Measurements from ENCODE around the gene CUEDC2. TPM values are rescaled to one million over a fixed set of nuclear protein-coding genes. Genes with fewer than 3 reads are reported as not detected.

CUEDC2 gene
- total RNA-seq, 4 donors from 2014 or later: 5.2 to 35.2 (median 33.5) TPM

GRCh38 chr10:102404361-102405107, 27.8 kb downstream of the CUEDC2 start:
- H3K9me3 ChIP-seq: no peaks in the 10 kb centered on the region
- WGBS, 2 donors (ENCODE audit: low coverage in 1 of 2): 82% methylated on average over 17 of the region's 17 CpGs; no CpG with 5 or more reads in 1 of the 2 donors
- in situ Hi-C loops (cut with MboI; ENCODE audit: low pct_ligation_motif_present in 1 of 4, low pct_unique_long_range_greater_than_20kb in 1 of 4, low sequenced_read_pairs in 3 of 4): no loop called here
- no peak for TF ChIP-seq EP300 (IDR thresholded peaks at IDR 0.05; ENCODE audit: low read depth)
- H3K27me3 ChIP-seq: peaks cover 20% of the 10 kb centered on the region
- H3K4me1 ChIP-seq: peaks cover 14 to 18% (median 16%) of the 10 kb centered on the region in 4 donors
- H3K27ac ChIP-seq: peak overlapping the region; percentile 27 to 99 (median 90)
- H3K4me3 ChIP-seq: no peak overlapping the region
- H3K36me3 ChIP-seq: no peaks in the 10 kb centered on the region
- intact Hi-C loops (cut with DNase I; ENCODE audit: low total_unique reads): no loop called here
- no peak for DNase-seq

DNA sequence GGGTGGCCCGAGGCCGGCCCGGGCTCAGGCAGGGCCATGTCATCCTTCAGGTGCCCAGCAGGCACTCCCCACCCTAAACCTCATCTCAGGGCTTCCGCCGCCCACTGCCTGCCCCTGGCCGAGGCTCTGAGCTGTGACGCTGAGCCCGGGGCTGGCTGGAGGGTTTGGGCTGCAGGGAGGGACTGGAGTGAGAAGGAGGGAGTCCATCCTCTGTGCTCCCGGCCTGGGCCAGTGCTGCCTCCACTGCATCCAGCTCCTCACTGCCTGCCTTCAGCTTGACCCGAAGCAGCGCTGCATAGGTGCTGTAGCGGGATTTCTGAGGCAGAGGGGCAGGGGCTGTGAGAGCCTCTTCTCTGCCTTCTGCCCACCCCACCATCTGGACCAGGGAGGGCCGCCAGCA, 29.3 kb downstream of the CUEDC2 start:
- H3K4me3 ChIP-seq: no peak overlapping the region
- peak overlapping the region; percentile 33 to 99 (median 90) for H3K27ac ChIP-seq
- peaks cover 5 to 25% (median 21%) of the 10 kb centered on the region in 4 donors for H3K4me1 ChIP-seq
- TF ChIP-seq POLR2AphosphoS5 (IDR thresholded peaks at IDR 0.05) (no peak), EP300 (IDR thresholded peaks at IDR 0.05; ENCODE audit: low read depth) (no peak), POLR2A (IDR thresholded peaks at IDR 0.05) (no peak)
- TF ChIP-seq, protein P1, sequence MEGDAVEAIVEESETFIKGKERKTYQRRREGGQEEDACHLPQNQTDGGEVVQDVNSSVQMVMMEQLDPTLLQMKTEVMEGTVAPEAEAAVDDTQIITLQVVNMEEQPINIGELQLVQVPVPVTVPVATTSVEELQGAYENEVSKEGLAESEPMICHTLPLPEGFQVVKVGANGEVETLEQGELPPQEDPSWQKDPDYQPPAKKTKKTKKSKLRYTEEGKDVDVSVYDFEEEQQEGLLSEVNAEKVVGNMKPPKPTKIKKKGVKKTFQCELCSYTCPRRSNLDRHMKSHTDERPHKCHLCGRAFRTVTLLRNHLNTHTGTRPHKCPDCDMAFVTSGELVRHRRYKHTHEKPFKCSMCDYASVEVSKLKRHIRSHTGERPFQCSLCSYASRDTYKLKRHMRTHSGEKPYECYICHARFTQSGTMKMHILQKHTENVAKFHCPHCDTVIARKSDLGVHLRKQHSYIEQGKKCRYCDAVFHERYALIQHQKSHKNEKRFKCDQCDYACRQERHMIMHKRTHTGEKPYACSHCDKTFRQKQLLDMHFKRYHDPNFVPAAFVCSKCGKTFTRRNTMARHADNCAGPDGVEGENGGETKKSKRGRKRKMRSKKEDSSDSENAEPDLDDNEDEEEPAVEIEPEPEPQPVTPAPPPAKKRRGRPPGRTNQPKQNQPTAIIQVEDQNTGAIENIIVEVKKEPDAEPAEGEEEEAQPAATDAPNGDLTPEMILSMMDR (IDR thresholded peaks at IDR 0.05): no peak
- H3K27me3 ChIP-seq: peaks cover 7% of the 10 kb centered on the region
- whole genome bisulfite sequencing, 2 donors (ENCODE audit: low coverage in 1 of 2): 84% methylated on average over 9 of the region's 13 CpGs; no CpG with 5 or more reads in 1 of the 2 donors
- no peak for DNase-seq
- no peaks in the 10 kb centered on the region for H3K9me3 ChIP-seq
- intact Hi-C loops (cut with DNase I; ENCODE audit: low total_unique reads) (no loop called here), in situ Hi-C loops (cut with MboI; ENCODE audit: low pct_ligation_motif_present in 1 of 4, low pct_unique_long_range_greater_than_20kb in 1 of 4, low sequenced_read_pairs in 3 of 4) (no loop called here)
- no peaks in the 10 kb centered on the region for H3K36me3 ChIP-seq

GRCh38 chr10:102402512-102402896, 29.9 kb downstream of the CUEDC2 start:
- Histone ChIP-seq H3K9me3 (no peaks in the 10 kb centered on the region), H3K27ac (peak overlapping the region; percentile 33 to 99 (median 90)), H3K36me3 (no peaks in the 10 kb centered on the region), H3K4me1 (peaks cover 5 to 25% (median 23%) of the 10 kb centered on the region in 4 donors), H3K4me3 (no peak overlapping the region), H3K27me3 (peaks cover 1% of the 10 kb centered on the region)
- 85% methylated on average over 5 of the region's 5 CpGs; no CpG with 5 or more reads in 1 of the 2 donors for WGBS, 2 donors (ENCODE audit: low coverage in 1 of 2)
- intact Hi-C loops (cut with DNase I; ENCODE audit: low total_unique reads) (no loop called here), in situ Hi-C loops (cut with MboI; ENCODE audit: low pct_ligation_motif_present in 1 of 4, low pct_unique_long_range_greater_than_20kb in 1 of 4, low sequenced_read_pairs in 3 of 4) (no loop called here)
- DNase-seq: no peak
- TF ChIP-seq, protein P1 (IDR thresholded peaks at IDR 0.05): no peak
- TF ChIP-seq POLR2AphosphoS5 (IDR thresholded peaks at IDR 0.05) (no peak), POLR2A (IDR thresholded peaks at IDR 0.05) (no peak), EP300 (IDR thresholded peaks at IDR 0.05; ENCODE audit: low read depth) (no peak)

DNA sequence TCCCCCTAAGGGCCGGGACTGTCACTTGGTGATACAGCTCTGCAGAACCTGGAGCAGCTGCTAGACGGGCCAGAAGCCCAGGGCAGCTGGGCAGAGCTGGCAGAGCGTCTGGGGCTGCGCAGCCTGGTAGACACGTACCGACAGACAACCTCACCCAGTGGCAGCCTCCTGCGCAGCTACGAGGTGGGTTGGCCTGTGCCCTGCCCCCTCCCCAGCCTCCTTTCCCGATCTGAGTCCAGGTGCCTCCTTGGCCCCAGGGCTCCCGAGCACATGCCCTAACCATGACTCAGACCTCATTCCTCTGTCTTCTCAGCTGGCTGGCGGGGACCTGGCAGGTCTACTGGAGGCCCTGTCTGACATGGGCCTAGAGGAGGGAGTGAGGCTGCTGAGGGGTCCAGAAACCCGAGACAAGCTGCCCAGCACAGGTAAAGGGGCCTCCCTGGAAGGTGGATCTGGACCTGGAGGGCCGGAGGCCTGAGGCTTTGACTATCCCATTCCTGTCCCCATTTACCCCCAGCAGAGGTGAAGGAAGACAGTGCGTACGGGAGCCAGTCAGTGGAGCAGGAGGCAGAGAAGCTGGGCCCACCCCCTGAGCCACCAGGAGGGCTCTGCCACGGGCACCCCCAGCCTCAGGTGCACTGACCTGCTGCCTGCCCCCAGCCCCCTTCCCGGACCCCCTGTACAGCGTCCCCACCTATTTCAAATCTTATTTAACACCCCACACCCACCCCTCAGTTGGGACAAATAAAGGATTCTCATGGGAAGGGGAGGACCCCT, 30.5 kb downstream of the CUEDC2 start:
- no peak for DNase-seq
- Histone ChIP-seq H3K36me3 (no peaks in the 10 kb centered on the region), H3K27ac (peak overlapping the region; percentile 33 to 99 (median 90)), H3K4me3 (no peak overlapping the region), H3K4me1 (peaks cover 7 to 31% (median 23%) of the 10 kb centered on the region in 4 donors), H3K9me3 (no peaks in the 10 kb centered on the region), H3K27me3 (no peaks in the 10 kb centered on the region)
- intact Hi-C loops (cut with DNase I; ENCODE audit: low total_unique reads): no loop called here
- in situ Hi-C loops (cut with MboI; ENCODE audit: low pct_ligation_motif_present in 1 of 4, low pct_unique_long_range_greater_than_20kb in 1 of 4, low sequenced_read_pairs in 3 of 4): no loop called here
- WGBS, 2 donors (ENCODE audit: low coverage in 1 of 2): 91 to 100% methylated on average over 1 to 18 of the region's 18 CpGs
- TF ChIP-seq EP300 (IDR thresholded peaks at IDR 0.05; ENCODE audit: low read depth) (no peak), POLR2AphosphoS5 (IDR thresholded peaks at IDR 0.05) (peak in 2 of 3 donors; percentile 21 to 24), POLR2A (IDR thresholded peaks at IDR 0.05) (no peak)
- TF ChIP-seq, protein P1 (IDR thresholded peaks at IDR 0.05): no peak

All from transverse colon (tissue), 4 donors.